ENCODE data around the gene DTHD1. TPM values are rescaled to one million over a fixed set of nuclear protein-coding genes. Genes with fewer than 3 reads are reported as not detected.

Gene DTHD1
- total and polyA plus RNA-seq, 8 donors, result 0.09 to 0.12 (median 0.09) TPM; not detected in 4

GRCh38 chr4:36332782-36333131, 51.3 kb downstream of the DTHD1 start:
- Histone ChIP-seq H3K9me3 (no peaks in the 10 kb centered on the region), H3K36me3 (no peaks in the 10 kb centered on the region), H3K27ac (no peak overlapping the region), H3K4me1 (no peaks in the 10 kb centered on the region), H3K4me3 (no peak overlapping the region), H3K27me3 (no peaks in the 10 kb centered on the region)
- intact Hi-C loops (cut with DNase I), result no loop called here
- TF ChIP-seq CTCF (IDR thresholded peaks at IDR 0.05), result no peak
- FAIRE-seq (no peak), ATAC-seq (no peak), DNase-seq (no peak)

- TF ChIP-seq CTCF (IDR thresholded peaks at IDR 0.05), result no peak
- Histone ChIP-seq H3K27ac (no peak overlapping the region), H3K9me3 (no peaks in the 10 kb centered on the region), H3K36me3 (no peaks in the 10 kb centered on the region), H3K4me3 (no peak overlapping the region), H3K27me3 (no peaks in the 10 kb centered on the region), H3K4me1 (no peaks in the 10 kb centered on the region)
- FAIRE-seq (no peak), ATAC-seq (no peak), DNase-seq (no peak)
- intact Hi-C loops (cut with DNase I), result no loop called here
- 73 to 82% methylated on average over 6 of the region's 6 CpGs for WGBS, 2 donors
These were observed 52.0 kb downstream of the DTHD1 start for GRCh38 chr4:36333303-36333877.

GRCh38 chr4:36337665-36338185, 56.3 kb downstream of the DTHD1 start:
- no peak overlapping the region for H3K27ac ChIP-seq
- DNase-seq, result no peak
- 11 to 25% methylated on average over 1 of the region's 1 CpG for WGBS, 2 donors
- ATAC-seq, result no peak
- no peak overlapping the region for H3K4me3 ChIP-seq
- H3K9me3 ChIP-seq, result no peaks in the 10 kb centered on the region
- FAIRE-seq, result no peak
- TF ChIP-seq CTCF (IDR thresholded peaks at IDR 0.05), result no peak
- no peaks in the 10 kb centered on the region for H3K27me3 ChIP-seq
- intact Hi-C loops (cut with DNase I), result no loop called here
- H3K4me1 ChIP-seq, result no peaks in the 10 kb centered on the region
- H3K36me3 ChIP-seq, result no peaks in the 10 kb centered on the region

- intact Hi-C loops (cut with DNase I), result no loop called here
These were observed 57.6 kb downstream of the DTHD1 start for GRCh38 chr4:36338973-36339372.

More at GRCh38 chr4:36338973-36339372, 57.6 kb downstream of the DTHD1 start:
- Histone ChIP-seq H3K9me3 (no peaks in the 10 kb centered on the region), H3K36me3 (no peaks in the 10 kb centered on the region), H3K27ac (no peak overlapping the region), H3K4me1 (no peaks in the 10 kb centered on the region), H3K4me3 (no peak overlapping the region), H3K27me3 (no peaks in the 10 kb centered on the region)
- 63 to 72% methylated on average over 3 of the region's 3 CpGs for WGBS, 2 donors
- no peak for TF ChIP-seq CTCF (IDR thresholded peaks at IDR 0.05)
- DNase-seq (no peak), ATAC-seq (no peak), FAIRE-seq (no peak)

All from pancreas (tissue), 10 donors.